ENCODE data around the gene MOGAT2.

MOGAT2 gene

GRCh38 chr11:75759832-75760231 is 42.2 kb downstream of the MOGAT2 start:
- H3K36me3 Mint-ChIP-seq (ENCODE audit: low read depth) = no peaks in the 10 kb centered on the region
- peaks cover 5% of the 10 kb centered on the region for H3K4me1 Mint-ChIP-seq
- H3K27ac Mint-ChIP-seq = no peak overlapping the region
- no peak overlapping the region for H3K4me3 Mint-ChIP-seq
- TF ChIP-seq CTCF (IDR thresholded peaks at IDR 0.05; ENCODE audit: unreplicated experiment in 3 of 3) = no peak
- H3K9me3 Mint-ChIP-seq = no peaks in the 10 kb centered on the region
- peaks cover 13% of the 10 kb centered on the region for H3K27me3 Mint-ChIP-seq (ENCODE audit: low read depth)

GRCh38 chr11:75760243-75760642 is 42.6 kb downstream of the MOGAT2 start:
- Mint-ChIP-seq H3K27ac (no peak overlapping the region), H3K9me3 (no peaks in the 10 kb centered on the region), H3K4me1 (peaks cover 5% of the 10 kb centered on the region), H3K4me3 (no peak overlapping the region), H3K27me3 (ENCODE audit: low read depth) (peaks cover 13% of the 10 kb centered on the region), H3K36me3 (ENCODE audit: low read depth) (no peaks in the 10 kb centered on the region)
- TF ChIP-seq CTCF (IDR thresholded peaks at IDR 0.05; ENCODE audit: unreplicated experiment in 3 of 3) = no peak

GRCh38 chr11:75760710-75761493 is 43.3 kb downstream of the MOGAT2 start:
- Mint-ChIP-seq H3K4me1 (peaks cover 5% of the 10 kb centered on the region), H3K9me3 (no peaks in the 10 kb centered on the region), H3K27ac (peak overlapping the region in 1 of 3 experiments; percentile 31), H3K36me3 (ENCODE audit: low read depth) (no peaks in the 10 kb centered on the region), H3K27me3 (ENCODE audit: low read depth) (peaks cover 13% of the 10 kb centered on the region), H3K4me3 (no peak overlapping the region)
- TF ChIP-seq CTCF (IDR thresholded peaks at IDR 0.05; ENCODE audit: unreplicated experiment in 3 of 3) = no peak

GRCh38 chr11:75762158-75762557 is 44.5 kb downstream of the MOGAT2 start:
- H3K27ac Mint-ChIP-seq = no peak overlapping the region
- no peaks in the 10 kb centered on the region for H3K9me3 Mint-ChIP-seq
- H3K4me1 Mint-ChIP-seq = peaks cover 5% of the 10 kb centered on the region
- peaks cover 21% of the 10 kb centered on the region for H3K27me3 Mint-ChIP-seq (ENCODE audit: low read depth)
- H3K36me3 Mint-ChIP-seq (ENCODE audit: low read depth) = no peaks in the 10 kb centered on the region
- TF ChIP-seq CTCF (IDR thresholded peaks at IDR 0.05; ENCODE audit: unreplicated experiment in 3 of 3) = no peak
- H3K4me3 Mint-ChIP-seq = no peak overlapping the region

- no peaks in the 10 kb centered on the region for H3K36me3 Mint-ChIP-seq (ENCODE audit: low read depth)
- H3K27me3 Mint-ChIP-seq (ENCODE audit: low read depth) = peaks cover 28% of the 10 kb centered on the region
- no peak overlapping the region for H3K4me3 Mint-ChIP-seq
- no peak overlapping the region for H3K27ac Mint-ChIP-seq
- no peak for TF ChIP-seq CTCF (IDR thresholded peaks at IDR 0.05; ENCODE audit: unreplicated experiment in 3 of 3)
- peaks cover 5% of the 10 kb centered on the region for H3K4me1 Mint-ChIP-seq
- H3K9me3 Mint-ChIP-seq = no peaks in the 10 kb centered on the region
Measured at GRCh38 chr11:75762885-75763284, 45.2 kb downstream of the MOGAT2 start.

GRCh38 chr11:75763846-75764245 is 46.2 kb downstream of the MOGAT2 start:
- Mint-ChIP-seq H3K36me3 (ENCODE audit: low read depth) (no peaks in the 10 kb centered on the region), H3K4me3 (no peak overlapping the region), H3K27ac (no peak overlapping the region), H3K4me1 (peaks cover 5% of the 10 kb centered on the region), H3K27me3 (ENCODE audit: low read depth) (peaks cover 33% of the 10 kb centered on the region), H3K9me3 (no peaks in the 10 kb centered on the region)
- no peak for TF ChIP-seq CTCF (IDR thresholded peaks at IDR 0.05; ENCODE audit: unreplicated experiment in 3 of 3)
